HFFc6 (cell line): ENCODE results near the gene CDH10. TPM values are rescaled to one million over a fixed set of nuclear protein-coding genes. Genes with fewer than 3 reads are reported as not detected.

Experiments
- DNase-seq: peaks from one replicate; pipeline ENCODE4 v3.0.0-alpha.2; 2018
- H3K27ac Mint-ChIP-seq: 2 replicates; pipeline ENCODE4 v1.8.0; 2020; ENCODE audit warnings: mild to moderate bottlenecking, mixed read lengths
- H3K27me3 Mint-ChIP-seq: 2 replicates; pipeline ENCODE4 v1.8.0; 2021; ENCODE audit warnings: mild to moderate bottlenecking, moderate library complexity, mixed read lengths; ENCODE audit not compliant: insufficient read depth
- H3K36me3 Mint-ChIP-seq: 2 replicates; pipeline ENCODE4 v1.8.0; 2021; ENCODE audit warnings: low read depth, mixed read lengths
- H3K4me1 Mint-ChIP-seq: 2 replicates; pipeline ENCODE4 v1.8.0; 2020; ENCODE audit warnings: low read depth, mixed read lengths
- H3K4me3 Mint-ChIP-seq: 2 replicates; pipeline ENCODE4 v1.8.0; 2020; ENCODE audit warnings: mild to moderate bottlenecking, moderate library complexity, mixed read lengths
- H3K9me3 Mint-ChIP-seq: 2 replicates; pipeline ENCODE4 v1.8.0; 2020; ENCODE audit warnings: mild to moderate bottlenecking, mixed read lengths
- CTCF ChIP-seq: fragments of 200-600 bp; sonication (generic); IDR thresholded peaks from 2 replicates; pipeline ENCODE4 v1.5.0; 2021; ENCODE audit warnings: antibody characterized with exemption, mild to moderate bottlenecking
- total RNA-seq, 6 experiments: library from RNA; stranded (reverse); fragmentation: NEBNext Ultra II Directional; extraction: Animal tissue kit (Norgen Biotek cat#: 25700); gene quantifications; 2 replicates in 1 of 6; 3 replicates in 5 of 6; pipeline ENCODE4 v1.2.3, GENCODE V29; 2021

Gene CDH10
- total RNA-seq, 6 experiments from 2014 or later: 0.10 to 0.71 (median 0.17) TPM

GRCh38 chr5:24472518-24472917 lies 172.3 kb downstream of the CDH10 start:
- no peak for DNase-seq
- Mint-ChIP-seq H3K9me3 (peaks cover 20% of the 10 kb centered on the region), H3K4me1 (no peaks in the 10 kb centered on the region), H3K27ac (no peak overlapping the region), H3K4me3 (no peak overlapping the region), H3K36me3 (no peaks in the 10 kb centered on the region), H3K27me3 (no peaks in the 10 kb centered on the region; the same call in 1 of the 2 replicates)
- no peak for TF ChIP-seq CTCF

GRCh38 chr5:24444414-24444813 lies 200.4 kb downstream of the CDH10 start:
- Mint-ChIP-seq H3K27me3 (no peaks in the 10 kb centered on the region), H3K4me1 (no peaks in the 10 kb centered on the region), H3K36me3 (no peaks in the 10 kb centered on the region), H3K4me3 (no peak overlapping the region), H3K9me3 (peaks cover 29% of the 10 kb centered on the region), H3K27ac (no peak overlapping the region)
- no peak for DNase-seq
- no peak for TF ChIP-seq CTCF

GRCh38 chr5:24439465-24439864 lies 205.3 kb downstream of the CDH10 start:
- TF ChIP-seq CTCF: no peak
- Mint-ChIP-seq H3K9me3 (peaks cover 22% of the 10 kb centered on the region), H3K27ac (no peak overlapping the region), H3K27me3 (no peaks in the 10 kb centered on the region), H3K36me3 (no peaks in the 10 kb centered on the region), H3K4me1 (no peaks in the 10 kb centered on the region), H3K4me3 (no peak overlapping the region)
- DNase-seq: no peak
